PC-3 (cell line): Measurements from ENCODE around the gene MISP. TPM values are rescaled to one million over a fixed set of nuclear protein-coding genes. Genes with fewer than 3 reads are reported as not detected.
"Not testable (repeated sequence)": the region's sequence is repeated elsewhere in the genome, so short reads cannot be mapped to it uniquely, and the experiment has no call there.

Source experiments
- ATAC-seq: fragments of 200-7000 bp; cut with Tn5 transposase; 2 replicates; pipeline ENCODE4 v1.9.1; 2020; ENCODE audit warnings: mild to moderate bottlenecking, moderate library complexity
- Bru-seq: library from RNA; stranded (reverse); fragments of 400-500 nt; gene quantifications from one replicate; lab custom pipeline; 2021; lab: Mats Ljungman, UMichigan
- BruChase-seq, 2 experiments: library from RNA; stranded (reverse); fragments of 400-500 nt; gene quantifications; one replicate each; lab custom pipeline; 2021; lab: Mats Ljungman, UMichigan
- BruUV-seq: library from RNA; stranded (reverse); fragments of 400-500 nt; replicated peaks from 2 replicates; lab custom pipeline; 2021; lab: Mats Ljungman, UMichigan
- CTCF ChIA-PET: fragments of 300-600 bp; sonication (Branson Sonifier 250); formaldehyde crosslinking; loops from one replicate; lab custom pipeline; 2022; ENCODE audit warnings: antibody characterized with exemption; lab: Charles Lee
- POLR2A ChIA-PET: fragments of 300-600 bp; sonication (Branson Sonifier 250); formaldehyde crosslinking; loops from one replicate; lab custom pipeline; 2022; ENCODE audit warnings: antibody characterized with exemption; ENCODE audit not compliant: unreplicated experiment; lab: Charles Lee
- DNase-seq: peaks from one replicate; pipeline ENCODE4 v3.0.0-alpha.2; 2015
- H2AFZ ChIP-seq: fragments of 300-600 bp; sonication (generic); 2 replicates; pipeline ENCODE4 v1.6.0; 2016; ENCODE audit warnings: antibody characterized with exemption, low read length
- H3F3A ChIP-seq: fragments of 300-600 bp; sonication (generic); one replicate; pipeline ENCODE4 v1.6.0; 2017; ENCODE audit warnings: antibody characterized with exemption, low read length, control low read depth, mild to moderate bottlenecking; ENCODE audit not compliant: unreplicated experiment
- H3K27ac ChIP-seq: fragments of 300-600 bp; sonication (generic); 2 replicates; pipeline ENCODE4 v1.5.1; 2016; ENCODE audit warnings: mild to moderate bottlenecking, low read length
- H3K27me3 ChIP-seq: fragments of 300-600 bp; sonication (generic); 2 replicates; pipeline ENCODE4 v1.6.1; 2016; ENCODE audit warnings: low read length, mixed read lengths
- H3K36me3 ChIP-seq: fragments of 300-600 bp; sonication (generic); 2 replicates; pipeline ENCODE4 v1.6.1; 2016; ENCODE audit warnings: low read depth, mixed run types, low read length, mixed read lengths
- H3K4me1 ChIP-seq: fragments of 300-600 bp; sonication (generic); 2 replicates; pipeline ENCODE4 v1.5.1; 2016; ENCODE audit warnings: low read length; ENCODE audit not compliant: insufficient read depth
- H3K4me2 ChIP-seq: fragments of 300-600 bp; sonication (generic); 2 replicates; pipeline ENCODE4 v1.6.0; 2016; ENCODE audit warnings: low read length
- H3K4me3 ChIP-seq: fragments of 300-600 bp; sonication (generic); 2 replicates; pipeline ENCODE4 v1.5.1; 2016; ENCODE audit warnings: mild to moderate bottlenecking, low read length, mixed read lengths
- H3K79me2 ChIP-seq: fragments of 300-600 bp; sonication (generic); 2 replicates; pipeline ENCODE4 v1.6.1; 2017; ENCODE audit warnings: low read length, mixed read lengths
- H3K9ac ChIP-seq: fragments of 300-600 bp; sonication (generic); 2 replicates; pipeline ENCODE4 v1.6.0; 2016; ENCODE audit warnings: mild to moderate bottlenecking, low read length
- H3K9me2 ChIP-seq: fragments of 300-600 bp; sonication (generic); replicated peaks from 2 replicates; pipeline ENCODE4 v1.6.1; 2016; ENCODE audit warnings: mixed run types, low read length, mixed read lengths
- H3K9me3 ChIP-seq: fragments of 300-600 bp; sonication (generic); 2 replicates; pipeline ENCODE4 v1.6.1; 2016; ENCODE audit warnings: low read length, mixed read lengths
- H4K20me1 ChIP-seq: fragments of 300-600 bp; sonication (generic); 2 replicates; pipeline ENCODE4 v1.6.1; 2016; ENCODE audit warnings: low read length, mixed read lengths
- EZH2 ChIP-seq: fragments of 300-600 bp; sonication (generic); IDR thresholded peaks from one replicate; pipeline ENCODE4 v1.6.1; 2017; ENCODE audit warnings: antibody characterized with exemption, mild to moderate bottlenecking, low read length; ENCODE audit not compliant: unreplicated experiment
- EZH2phosphoT487 ChIP-seq: fragments of 300-600 bp; sonication (generic); IDR thresholded peaks from 2 replicates; pipeline ENCODE4 v1.6.1; 2018; ENCODE audit warnings: mild to moderate bottlenecking, antibody characterized with exemption, low read length, borderline replicate concordance
- intact Hi-C: fragments of 100-400 bp; cut with micrococcal nuclease; formaldehyde crosslinking; loops from 2 replicates; pipeline ENCODE4 v1.9.0; 2023
- long read RNA-seq: library from polyadenylated mRNA; unstranded; transcript quantifications from one replicate; pipeline ENCODE4 v2.0.0, GENCODE V29; 2021; ENCODE audit not compliant: unreplicated experiment
- total RNA-seq: library from RNA; depleted of rRNA; stranded (reverse); fragments of >200 nt; gene quantifications from 2 replicates; pipeline ENCODE4 v1.2.3, GENCODE V29; 2014; rRNA removed
- TF ChIP-seq, protein P1 (sequence below): fragments of 300-600 bp; sonication (generic); conservative IDR thresholded peaks from 2 replicates; pipeline ENCODE4 v1.5.1; 2017; ENCODE audit warnings: antibody characterized with exemption, low read depth, mild to moderate bottlenecking, low read length

MISP gene, protein sequence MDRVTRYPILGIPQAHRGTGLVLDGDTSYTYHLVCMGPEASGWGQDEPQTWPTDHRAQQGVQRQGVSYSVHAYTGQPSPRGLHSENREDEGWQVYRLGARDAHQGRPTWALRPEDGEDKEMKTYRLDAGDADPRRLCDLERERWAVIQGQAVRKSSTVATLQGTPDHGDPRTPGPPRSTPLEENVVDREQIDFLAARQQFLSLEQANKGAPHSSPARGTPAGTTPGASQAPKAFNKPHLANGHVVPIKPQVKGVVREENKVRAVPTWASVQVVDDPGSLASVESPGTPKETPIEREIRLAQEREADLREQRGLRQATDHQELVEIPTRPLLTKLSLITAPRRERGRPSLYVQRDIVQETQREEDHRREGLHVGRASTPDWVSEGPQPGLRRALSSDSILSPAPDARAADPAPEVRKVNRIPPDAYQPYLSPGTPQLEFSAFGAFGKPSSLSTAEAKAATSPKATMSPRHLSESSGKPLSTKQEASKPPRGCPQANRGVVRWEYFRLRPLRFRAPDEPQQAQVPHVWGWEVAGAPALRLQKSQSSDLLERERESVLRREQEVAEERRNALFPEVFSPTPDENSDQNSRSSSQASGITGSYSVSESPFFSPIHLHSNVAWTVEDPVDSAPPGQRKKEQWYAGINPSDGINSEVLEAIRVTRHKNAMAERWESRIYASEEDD
- 115 and 130 TPM in 2 replicates for total RNA-seq
- Bru-seq, nascent RNA: percentile 74 among the genes with signal in this experiment
- BruChase-seq, experiment 1, labeled RNA remaining after a 6-hour chase: percentile 91 among the genes with signal in this experiment
- percentile 85 among the genes with signal in this experiment for BruChase-seq, experiment 2, labeled RNA remaining after a 2-hour chase
- long read RNA-seq, transcript MISP-201 (5 exons, 2,871 nt): major isoform, 81 of 207 reads
- long read RNA-seq, partial matches to known transcripts: 118 of 207 reads
- long read RNA-seq, other reads (novel, unspliced or antisense): 8 of 207 reads

DNA sequence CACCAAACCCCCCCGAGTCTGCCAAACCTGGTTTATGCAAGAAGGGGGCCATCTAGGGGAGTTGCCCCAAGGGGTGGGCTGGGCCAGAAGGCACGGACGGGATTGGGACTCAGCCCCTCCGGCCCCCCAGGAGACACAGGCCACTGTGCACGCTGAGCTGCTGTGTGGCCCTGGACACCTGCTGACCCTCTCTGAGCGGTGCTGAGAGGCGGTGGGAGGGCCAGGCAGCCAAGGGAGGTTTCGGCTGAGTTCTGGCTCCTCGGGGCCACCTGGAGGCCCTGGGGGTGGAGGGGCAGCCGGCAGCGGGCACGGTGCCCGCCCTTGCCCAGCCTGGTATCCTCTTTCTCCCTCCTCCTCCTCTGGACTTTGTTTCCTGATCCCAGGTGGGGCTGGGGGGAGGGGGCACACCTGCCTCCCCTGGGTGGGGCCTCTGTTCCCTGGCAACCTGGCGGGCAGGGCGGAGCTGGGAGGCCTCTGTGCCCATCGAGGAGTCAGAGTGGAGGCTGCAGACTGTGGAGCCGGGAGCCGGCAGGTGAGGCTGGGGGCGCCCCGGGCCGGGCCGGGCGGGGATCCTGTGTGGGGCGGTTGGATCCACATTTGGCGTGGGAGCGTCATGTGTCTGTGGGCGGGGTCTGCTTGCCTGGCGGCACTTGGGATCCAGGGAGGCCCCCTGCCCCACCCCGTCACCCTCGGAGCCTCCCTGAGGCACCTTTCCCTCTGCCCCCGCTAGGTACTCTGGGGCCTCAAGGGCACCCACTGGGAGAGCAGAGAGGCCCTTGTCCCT is at the start of gene MISP:
TSS of gene MISP (plus strand) at position 473 of the 784 bp plus-strand sequence. CDS start 5,835 bp downstream, outside the sequence.
- ChIA-PET POLR2A (interaction anchor here (0.6 to 0.7 kb wide), 3 partner anchors 14 to 175 kb away, joined by 3 read pairs; no protein-coding TSS in a partner anchor), CTCF (interaction anchor here (0.6 kb wide), 1 partner anchor 159 kb away, joined by 3 read pairs; no protein-coding TSS in a partner anchor)
- H3K27ac ChIP-seq: peak within 1 kb of the TSS; percentile 98
- peaks cover 16% of the 10 kb centered on the region for H3K4me1 ChIP-seq
- H3K9me3 ChIP-seq: no peaks in the 10 kb centered on the region
- H2AFZ ChIP-seq: no peak within 1 kb of the TSS
- peaks cover 37% of the 10 kb centered on the region for H3K79me2 ChIP-seq
- no peaks in the 10 kb centered on the region for H3K9me2 ChIP-seq
- no peaks in the 10 kb centered on the region for H3K27me3 ChIP-seq
- no peaks in the 10 kb centered on the region for H3F3A ChIP-seq
- H3K4me3 ChIP-seq: peak within 1 kb of the TSS; percentile 88
- ATAC-seq (peak; percentile 41), DNase-seq (peak; percentile 84)
- BruUV-seq: no TSS peak
- TF ChIP-seq, protein P1, sequence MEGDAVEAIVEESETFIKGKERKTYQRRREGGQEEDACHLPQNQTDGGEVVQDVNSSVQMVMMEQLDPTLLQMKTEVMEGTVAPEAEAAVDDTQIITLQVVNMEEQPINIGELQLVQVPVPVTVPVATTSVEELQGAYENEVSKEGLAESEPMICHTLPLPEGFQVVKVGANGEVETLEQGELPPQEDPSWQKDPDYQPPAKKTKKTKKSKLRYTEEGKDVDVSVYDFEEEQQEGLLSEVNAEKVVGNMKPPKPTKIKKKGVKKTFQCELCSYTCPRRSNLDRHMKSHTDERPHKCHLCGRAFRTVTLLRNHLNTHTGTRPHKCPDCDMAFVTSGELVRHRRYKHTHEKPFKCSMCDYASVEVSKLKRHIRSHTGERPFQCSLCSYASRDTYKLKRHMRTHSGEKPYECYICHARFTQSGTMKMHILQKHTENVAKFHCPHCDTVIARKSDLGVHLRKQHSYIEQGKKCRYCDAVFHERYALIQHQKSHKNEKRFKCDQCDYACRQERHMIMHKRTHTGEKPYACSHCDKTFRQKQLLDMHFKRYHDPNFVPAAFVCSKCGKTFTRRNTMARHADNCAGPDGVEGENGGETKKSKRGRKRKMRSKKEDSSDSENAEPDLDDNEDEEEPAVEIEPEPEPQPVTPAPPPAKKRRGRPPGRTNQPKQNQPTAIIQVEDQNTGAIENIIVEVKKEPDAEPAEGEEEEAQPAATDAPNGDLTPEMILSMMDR: no peak
- TF ChIP-seq EZH2phosphoT487: no peak
- no peak for TF ChIP-seq EZH2
- peak within 1 kb of the TSS; percentile 100 for H3K9ac ChIP-seq
- peaks cover 4% of the 10 kb centered on the region; the same call in 1 of the 2 replicates for H3K36me3 ChIP-seq
- peaks cover 3% of the 10 kb centered on the region; the same call in 1 of the 2 replicates for H4K20me1 ChIP-seq
- peak within 1 kb of the TSS; percentile 94 for H3K4me2 ChIP-seq
- intact Hi-C loops: loop anchor here (5.0 kb wide), 1 partner anchor 74 kb away; the partner anchor contains the start of gene FSTL3

DNA sequence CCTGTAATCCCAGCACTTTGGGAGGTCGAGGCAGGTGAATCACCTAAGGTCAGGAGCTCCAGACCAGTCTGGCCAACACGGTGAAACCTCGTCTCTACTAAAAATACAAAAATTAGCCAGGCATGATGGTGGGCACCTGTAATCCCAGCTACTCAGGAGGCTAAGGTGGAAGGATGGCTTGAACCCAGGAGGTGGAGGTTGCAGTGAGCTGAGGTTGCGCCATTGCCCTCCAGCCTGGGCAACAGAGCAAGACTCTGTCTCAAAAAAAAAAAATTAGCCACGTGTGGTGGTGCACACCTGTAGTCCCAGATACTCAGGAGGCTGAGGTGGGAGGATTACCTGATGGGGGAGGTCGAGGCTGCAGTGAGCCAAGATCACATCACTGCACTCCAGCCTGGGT is 48.1 kb upstream of the MISP start:
- H3K36me3 ChIP-seq, POLR2A ChIA-PET, H3K4me1 ChIP-seq, H4K20me1 ChIP-seq, H3K27ac ChIP-seq, H3F3A ChIP-seq, H2AFZ ChIP-seq, H3K9ac ChIP-seq, H3K27me3 ChIP-seq, ATAC-seq, H3K4me2 ChIP-seq, CTCF ChIA-PET, DNase-seq, H3K9me2 ChIP-seq, BruUV-seq, H3K79me2 ChIP-seq, H3K4me3 ChIP-seq, H3K9me3 ChIP-seq, intact Hi-C loops: not testable (repeated sequence)

DNA sequence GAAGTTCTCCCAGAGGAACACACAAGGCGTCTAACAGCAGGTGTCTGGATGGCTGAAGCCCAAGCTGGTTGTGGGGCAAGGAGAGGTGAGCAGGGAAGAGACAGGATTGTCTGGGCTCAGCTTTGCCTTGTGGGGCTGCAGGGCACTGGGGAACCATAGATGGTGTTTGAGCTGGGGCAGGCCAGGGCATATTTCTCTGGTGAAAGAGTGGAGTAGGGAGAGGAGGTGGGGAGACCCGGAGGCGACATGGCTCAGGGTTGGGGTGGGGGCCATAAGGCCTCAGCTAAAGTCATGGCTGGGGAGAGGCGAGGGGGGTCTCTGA is 47.6 kb upstream of the MISP start:
- ChIA-PET POLR2A (no interaction called here), CTCF (no interaction called here)
- Histone ChIP-seq H3K27ac (no peak overlapping the region), H3K4me1 (no peaks in the 10 kb centered on the region), H3K9me3 (no peaks in the 10 kb centered on the region), H3K9me2 (no peaks in the 10 kb centered on the region), H3K36me3 (no peaks in the 10 kb centered on the region), H3K79me2 (no peaks in the 10 kb centered on the region), H3K27me3 (no peaks in the 10 kb centered on the region), H3F3A (no peaks in the 10 kb centered on the region), H3K4me2 (no peak overlapping the region), H3K9ac (no peak overlapping the region), H2AFZ (no peak overlapping the region), H3K4me3 (no peak overlapping the region), H4K20me1 (no peaks in the 10 kb centered on the region)
- no TSS peak for BruUV-seq
- no peak for DNase-seq
- TF ChIP-seq EZH2phosphoT487 (no peak), EZH2 (no peak)
- TF ChIP-seq, protein P1: no peak
- intact Hi-C loops: no loop called here
- ATAC-seq: no peak
